ENCODE results near the gene TNXB. TPM values are rescaled to one million over a fixed set of nuclear protein-coding genes. Genes with fewer than 3 reads are reported as not detected.
A peak's percentile ranks its signal among the peaks of the same experiment; 100 is the strongest.

TNXB gene
- total and polyA plus RNA-seq, 9 of the 15 experiments (the other 6 are each of a cell fraction or from before 2014, with no cell fraction given), result 0.14 to 28.1 (median 12.4) TPM

GRCh38 chr6:32127717-32128592 lies 18.8 kb upstream of the TNXB start, which contains the start of gene ATF6B (continued):
- TF ChIP-seq CEBPG (CRISPR knock-in tag; IDR thresholded peaks at IDR 0.05) (no peak), CEBPG (tag; conservative IDR thresholded peaks at IDR 0.05 in 1 of 2, IDR thresholded peaks at IDR 0.05 in 1 of 2) (no peak), MECOM (CRISPR knock-in tag; IDR thresholded peaks at IDR 0.05) (0 out of 2 replicates have a peak, but pooled peaks have one; percentile 24), NFIC (IDR thresholded peaks at IDR 0.05) (no peak), RBM34 (IDR thresholded peaks at IDR 0.05; ENCODE audit: borderline replicate concordance, insufficient read depth, low read length) (no peak), YBX1 (IDR thresholded peaks at IDR 0.05) (no peak), BRCA1 (IDR thresholded peaks at IDR 0.05) (no peak), BRCA1 (CRISPR knock-in tag; IDR thresholded peaks at IDR 0.05) (no peak), POU5F1 (IDR thresholded peaks at IDR 0.05; ENCODE audit: borderline replicate concordance, low read depth, low read length, partially characterized antibody) (no peak), ZBTB26 (CRISPR knock-in tag; IDR thresholded peaks at IDR 0.05) (0 out of 2 replicates have a peak, but pooled peaks have one; percentile 40), E2F1 (CRISPR knock-in tag; IDR thresholded peaks at IDR 0.05) (peak; percentile 75; the same call in 1 of the 2 replicates), NCOA4 (IDR thresholded peaks at IDR 0.05; ENCODE audit: partially characterized antibody) (no peak), BCLAF1 (IDR thresholded peaks at IDR 0.05; ENCODE audit: borderline replicate concordance in 1 of 2, control insufficient read depth in 1 of 2, low read depth in 2 of 2, low read length in 1 of 2) (no peak), LEF1 (IDR thresholded peaks at IDR 0.05) (no peak), NFATC3 (IDR thresholded peaks at IDR 0.05) (peak; percentile 62; the same call in 1 of the 2 replicates), ZNF224 (CRISPR knock-in tag; IDR thresholded peaks at IDR 0.05) (0 out of 2 replicates have a peak, but pooled peaks have one; percentile 40), MLLT1 (IDR thresholded peaks at IDR 0.05) (0 out of 4 replicates have a peak, but pooled peaks have one; percentile 55 to 56), ELK1 (CRISPR knock-in tag; IDR thresholded peaks at IDR 0.05) (no peak), TGIF2 (CRISPR knock-in tag; IDR thresholded peaks at IDR 0.05) (no peak)

Data from K562 (cell line).